NT2/D1 (cell line): ENCODE results near the gene ATP8B4.
"Not testable (repeated sequence)": the region's sequence is repeated elsewhere in the genome, so short reads cannot be mapped to it uniquely, and the experiment has no call there.

Experiments
- DNase-seq: peaks from one replicate; pipeline ENCODE4 v3.0.0-alpha.2; 2011; ENCODE audit warnings: low read depth, low spot score
- H3K27me3 ChIP-seq: 2 replicates; pipeline ENCODE4 v1.6.0; 2011; ENCODE audit warnings: mild to moderate bottlenecking; ENCODE audit not compliant: insufficient read length, insufficient read depth
- H3K36me3 ChIP-seq: 2 replicates; pipeline ENCODE4 v1.6.1; 2011; ENCODE audit warnings: mild to moderate bottlenecking, low read length, mixed read lengths; ENCODE audit not compliant: insufficient read depth, insufficient read length
- H3K4me1 ChIP-seq: 2 replicates; pipeline ENCODE4 v1.5.1; 2011; ENCODE audit not compliant: insufficient read depth, insufficient read length
- H3K4me3 ChIP-seq: 2 replicates; pipeline ENCODE4 v1.5.1; 2011; ENCODE audit warnings: low read depth; ENCODE audit not compliant: insufficient read length
- H3K9ac ChIP-seq: 2 replicates; pipeline ENCODE4 v1.6.0; 2011; ENCODE audit warnings: low read depth; ENCODE audit not compliant: insufficient read length
- H3K9me3 ChIP-seq: 2 replicates; pipeline ENCODE4 v1.5.1; 2011; ENCODE audit warnings: mild to moderate bottlenecking, low read length; ENCODE audit not compliant: insufficient read depth
- SUZ12 ChIP-seq: IDR thresholded peaks from 2 replicates; pipeline ENCODE4 v1.6.1; 2011; ENCODE audit not compliant: insufficient read length, insufficient read depth; ENCODE audit errors: extremely low read depth
- YY1 ChIP-seq: IDR thresholded peaks from 2 replicates; pipeline ENCODE4 v1.6.1; 2011; ENCODE audit not compliant: insufficient read length, insufficient read depth
- ZNF274 ChIP-seq: IDR thresholded peaks from 2 replicates; pipeline ENCODE4 v1.6.1; 2011; ENCODE audit warnings: mild to moderate bottlenecking, low read depth, low read length

ATP8B4 gene

DNA sequence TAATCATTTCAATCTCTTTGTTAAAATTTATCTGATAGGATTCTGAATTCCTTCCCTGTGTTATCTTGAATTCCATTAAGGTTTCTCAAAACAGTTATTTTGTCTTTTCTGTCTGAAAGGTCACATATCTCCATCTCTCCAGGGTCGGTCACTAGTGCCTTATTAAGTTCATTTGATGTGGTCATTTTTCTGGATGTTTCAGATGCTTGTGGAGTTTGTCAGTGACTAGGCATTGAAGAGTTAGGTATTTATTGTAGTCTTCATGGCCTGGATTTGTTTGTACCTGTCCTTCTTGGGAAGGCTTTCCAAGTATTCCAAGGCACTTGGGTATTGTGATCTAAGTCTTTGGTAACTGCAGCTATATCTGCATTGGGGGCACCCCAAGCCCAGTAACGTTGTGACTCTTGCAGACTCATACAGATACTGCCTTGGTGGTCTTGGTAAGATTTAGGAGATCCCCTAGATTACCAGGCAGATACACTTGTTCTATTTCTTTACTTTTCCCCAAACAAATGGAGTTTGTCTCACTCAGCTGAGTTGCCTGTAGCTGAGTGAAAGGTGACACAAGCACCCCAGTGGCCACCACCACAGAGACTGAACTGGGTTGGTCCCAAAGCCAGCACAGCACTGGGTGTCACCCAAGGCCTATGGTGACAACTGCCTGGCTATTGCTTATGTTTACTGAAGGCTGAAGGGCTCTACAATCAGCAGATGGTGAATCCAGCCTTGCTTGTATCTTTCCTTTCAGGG is 44.1 kb upstream of the ATP8B4 start:
- Histone ChIP-seq H3K27me3 (no peaks in the 10 kb centered on the region), H3K9ac (no peak overlapping the region), H3K36me3 (no peaks in the 10 kb centered on the region), H3K4me1 (no peaks in the 10 kb centered on the region), H3K4me3 (no peak overlapping the region), H3K9me3 (0 out of 2 replicates have a peak, but pooled peaks cover 5% of the 10 kb centered on the region)
- no peak for DNase-seq
- TF ChIP-seq YY1, result no peak
- TF ChIP-seq ZNF274, result no peak
- no peak for TF ChIP-seq SUZ12

GRCh38 chr15:50158236-50158635 is 39.2 kb upstream of the ATP8B4 start:
- H3K4me3 ChIP-seq, H3K9ac ChIP-seq, DNase-seq, H3K4me1 ChIP-seq, H3K36me3 ChIP-seq, H3K27me3 ChIP-seq: not testable (repeated sequence)
- peaks cover 14% of the 10 kb centered on the region; the same call in 1 of the 2 replicates for H3K9me3 ChIP-seq

- DNase-seq, result no peak
- TF ChIP-seq YY1, result no peak
- TF ChIP-seq SUZ12, result no peak
- no peak for TF ChIP-seq ZNF274
Measured at GRCh38 chr15:50151476-50151875, 32.4 kb upstream of the ATP8B4 start.

GRCh38 chr15:50150851-50151250 is 31.8 kb upstream of the ATP8B4 start:
- Histone ChIP-seq H3K4me3 (no peak overlapping the region), H3K9me3 (peaks cover 9% of the 10 kb centered on the region; the same call in 1 of the 2 replicates), H3K27me3 (no peaks in the 10 kb centered on the region), H3K4me1 (no peaks in the 10 kb centered on the region), H3K36me3 (no peaks in the 10 kb centered on the region), H3K9ac (no peak overlapping the region)
- TF ChIP-seq ZNF274 (no peak), YY1 (no peak), SUZ12 (no peak)
- DNase-seq, result no peak

More at GRCh38 chr15:50151476-50151875, 32.4 kb upstream of the ATP8B4 start:
- H3K36me3 ChIP-seq, result no peaks in the 10 kb centered on the region
- no peaks in the 10 kb centered on the region for H3K27me3 ChIP-seq
- peaks cover 9% of the 10 kb centered on the region; the same call in 1 of the 2 replicates for H3K9me3 ChIP-seq
- H3K9ac ChIP-seq, result no peak overlapping the region
- no peaks in the 10 kb centered on the region for H3K4me1 ChIP-seq
- H3K4me3 ChIP-seq, result no peak overlapping the region

DNA sequence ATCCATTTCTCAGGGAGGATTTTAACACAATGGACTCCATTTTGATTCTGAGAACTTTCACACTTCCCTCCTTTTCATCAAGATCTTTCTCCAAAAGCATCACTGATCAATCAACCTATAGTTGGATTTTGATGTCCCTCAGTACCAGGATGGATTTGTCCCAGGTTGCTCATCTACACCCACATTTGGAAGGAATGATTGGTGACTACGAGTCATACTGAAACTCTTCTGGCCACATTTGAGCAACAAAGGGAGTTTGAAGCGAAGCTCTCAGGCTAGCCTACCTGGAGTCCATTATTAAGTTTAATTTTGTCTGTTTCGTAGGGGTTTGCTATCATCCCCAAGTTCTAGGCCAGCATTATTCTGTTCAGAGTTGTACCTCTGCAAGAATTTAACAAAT is 31.3 kb upstream of the ATP8B4 start:
- Histone ChIP-seq H3K36me3 (no peaks in the 10 kb centered on the region), H3K9me3 (peaks cover 6% of the 10 kb centered on the region; the same call in 1 of the 2 replicates), H3K4me3 (no peak overlapping the region), H3K4me1 (no peaks in the 10 kb centered on the region), H3K9ac (no peak overlapping the region), H3K27me3 (no peaks in the 10 kb centered on the region)
- TF ChIP-seq ZNF274 (no peak), YY1 (no peak), SUZ12 (no peak)
- DNase-seq, result no peak

- no peak for DNase-seq
- H3K9ac ChIP-seq, result no peak overlapping the region
- no peak for TF ChIP-seq YY1
- no peak for TF ChIP-seq SUZ12
- no peak for TF ChIP-seq ZNF274
- no peaks in the 10 kb centered on the region for H3K36me3 ChIP-seq
- no peaks in the 10 kb centered on the region for H3K27me3 ChIP-seq
- no peak overlapping the region for H3K4me3 ChIP-seq
- no peaks in the 10 kb centered on the region for H3K9me3 ChIP-seq
- no peaks in the 10 kb centered on the region for H3K4me1 ChIP-seq
Measured at GRCh38 chr15:50149090-50149489, 30.1 kb upstream of the ATP8B4 start.

- Histone ChIP-seq H3K9me3 (no peaks in the 10 kb centered on the region), H3K9ac (no peak overlapping the region), H3K36me3 (no peaks in the 10 kb centered on the region), H3K27me3 (no peaks in the 10 kb centered on the region), H3K4me3 (no peak overlapping the region), H3K4me1 (no peaks in the 10 kb centered on the region)
- DNase-seq, result peak; percentile 70
- TF ChIP-seq ZNF274, result no peak
- no peak for TF ChIP-seq YY1
- TF ChIP-seq SUZ12, result no peak
Measured at GRCh38 chr15:50148362-50148963, 29.4 kb upstream of the ATP8B4 start.
